ENCODE data around the gene SBNO2. TPM values are rescaled to one million over a fixed set of nuclear protein-coding genes. Genes with fewer than 3 reads are reported as not detected.

SBNO2 gene
- total RNA-seq, 1 donor from 2014 or later: 18.7 TPM

GRCh38 chr19:1085053-1085658 lies 88.9 kb downstream of the SBNO2 start:
- intact Hi-C loops (cut with micrococcal nuclease): no loop called here
- no peak for ATAC-seq
- DNase-seq: no peak

DNA sequence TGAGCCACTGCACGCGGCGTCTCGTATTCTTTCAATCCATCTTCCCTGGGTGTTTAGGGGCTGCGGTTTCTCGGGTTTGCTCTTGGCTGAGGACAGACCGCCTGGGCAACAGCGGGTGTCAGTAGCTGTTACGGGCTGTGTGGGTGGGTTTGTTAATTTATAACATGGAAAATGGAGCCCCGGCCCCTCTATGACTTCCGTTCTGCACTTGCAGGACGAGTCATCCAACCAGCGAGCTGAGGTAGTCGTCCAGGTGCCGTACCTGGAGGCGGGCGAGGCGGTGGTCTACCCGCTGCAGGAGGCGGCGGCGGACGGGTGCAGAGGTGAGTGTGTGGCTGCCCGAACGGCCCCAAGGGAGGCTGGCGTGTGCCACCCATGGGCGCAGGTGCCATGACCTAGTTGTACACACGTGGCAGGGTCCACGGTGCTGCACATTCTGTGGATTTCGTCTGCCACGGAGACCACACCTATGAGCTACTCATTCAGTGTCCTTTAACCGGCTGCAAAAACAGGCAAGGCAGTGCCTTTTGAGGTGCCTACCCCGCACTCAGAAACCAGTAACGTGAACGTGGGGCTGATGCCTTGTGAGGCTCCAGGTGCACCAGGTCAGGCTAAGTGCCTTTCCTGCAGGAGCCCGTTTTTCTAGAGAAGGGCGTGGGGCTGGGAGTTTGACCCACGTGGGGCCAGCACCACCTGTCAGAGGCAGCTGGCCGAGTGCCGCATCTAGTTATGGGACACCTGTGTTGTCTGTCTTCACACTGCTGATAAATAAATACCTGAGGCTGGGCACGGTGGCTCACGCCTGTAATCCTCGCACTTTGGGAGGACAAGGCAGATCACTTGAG lies 89.8 kb downstream of the SBNO2 start:
- DNase-seq (peak; percentile 29), ATAC-seq (no peak)
- intact Hi-C loops (cut with micrococcal nuclease): no loop called here

DNA sequence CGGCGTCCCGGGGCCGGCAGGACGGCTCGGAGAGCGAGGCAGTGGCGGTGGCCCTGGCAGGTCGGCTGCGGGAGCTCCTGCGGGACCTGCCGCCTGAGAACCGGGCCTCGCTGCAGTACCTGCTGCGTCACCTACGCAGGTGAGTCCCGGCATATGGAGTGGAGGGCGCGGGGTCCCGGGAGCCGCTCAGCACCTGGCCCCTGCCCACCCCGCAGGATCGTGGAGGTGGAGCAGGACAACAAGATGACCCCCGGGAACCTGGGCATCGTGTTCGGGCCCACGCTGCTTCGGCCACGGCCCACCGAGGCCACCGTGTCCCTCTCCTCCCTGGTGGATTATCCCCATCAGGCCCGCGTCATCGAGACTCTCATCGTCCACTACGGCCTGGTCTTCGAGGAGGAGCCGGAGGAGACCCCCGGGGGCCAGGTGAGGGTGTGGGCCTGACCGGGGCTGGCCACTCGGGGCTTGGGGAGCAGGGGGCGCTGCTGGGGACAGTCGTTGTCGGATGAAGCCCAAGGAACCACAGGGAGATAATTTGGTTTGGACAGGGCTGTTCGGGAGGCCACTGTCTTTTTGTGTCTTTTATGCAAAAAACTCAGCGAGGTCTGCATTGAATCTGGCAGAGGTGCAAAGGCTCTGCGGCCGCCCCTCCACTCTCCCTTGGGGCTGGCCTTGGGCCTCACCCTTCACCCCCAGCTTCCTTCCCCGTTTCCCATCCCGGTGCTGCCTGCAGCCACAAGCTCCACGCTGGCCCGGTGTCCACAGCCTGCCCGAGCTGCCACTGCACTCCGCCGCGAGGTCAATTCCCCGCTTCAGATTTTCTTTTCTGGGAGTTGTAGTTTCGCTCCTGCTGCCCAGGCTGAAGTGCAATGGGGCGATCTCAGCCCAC lies 90.9 kb downstream of the SBNO2 start:
- peak; percentile 27 for DNase-seq
- intact Hi-C loops (cut with micrococcal nuclease): no loop called here
- no peak for ATAC-seq

GRCh38 chr19:1082165-1082927 lies 91.7 kb downstream of the SBNO2 start:
- intact Hi-C loops (cut with micrococcal nuclease): no loop called here
- ATAC-seq (peak; percentile 56), DNase-seq (peak; percentile 60)

GRCh38 chr19:1081301-1082164 lies 92.5 kb downstream of the SBNO2 start:
- DNase-seq (peak; percentile 26), ATAC-seq (no peak)
- intact Hi-C loops (cut with micrococcal nuclease): no loop called here

GRCh38 chr19:1080360-1081161 lies 93.5 kb downstream of the SBNO2 start:
- no peak for ATAC-seq
- intact Hi-C loops (cut with micrococcal nuclease): no loop called here
- DNase-seq: no peak

DNA sequence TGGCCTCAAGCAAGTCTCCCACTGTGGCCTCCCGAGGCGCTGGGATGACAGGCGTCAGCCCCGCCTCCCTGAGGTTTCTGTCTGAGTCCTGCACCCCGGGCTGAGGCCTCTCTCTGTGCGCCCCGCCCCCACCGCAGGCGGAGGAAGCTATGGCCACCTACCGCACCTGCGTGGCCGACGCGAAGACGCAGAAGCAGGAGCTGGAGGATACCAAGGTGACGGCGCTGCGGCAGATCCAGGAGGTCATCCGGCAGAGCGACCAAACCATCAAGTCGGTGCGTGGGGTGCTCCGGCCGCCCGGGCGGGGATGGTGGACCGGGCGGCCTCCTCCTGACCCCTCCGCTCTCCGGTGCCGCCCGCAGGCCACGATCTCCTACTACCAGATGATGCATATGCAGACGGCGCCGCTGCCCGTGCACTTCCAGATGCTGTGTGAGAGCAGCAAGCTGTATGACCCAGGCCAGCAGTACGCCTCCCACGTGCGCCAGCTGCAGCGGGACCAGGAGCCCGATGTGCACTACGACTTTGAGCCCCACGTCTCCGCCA lies 94.4 kb downstream of the SBNO2 start:
- DNase-seq: peak; percentile 30
- intact Hi-C loops (cut with micrococcal nuclease): no loop called here
- no peak for ATAC-seq

DNA sequence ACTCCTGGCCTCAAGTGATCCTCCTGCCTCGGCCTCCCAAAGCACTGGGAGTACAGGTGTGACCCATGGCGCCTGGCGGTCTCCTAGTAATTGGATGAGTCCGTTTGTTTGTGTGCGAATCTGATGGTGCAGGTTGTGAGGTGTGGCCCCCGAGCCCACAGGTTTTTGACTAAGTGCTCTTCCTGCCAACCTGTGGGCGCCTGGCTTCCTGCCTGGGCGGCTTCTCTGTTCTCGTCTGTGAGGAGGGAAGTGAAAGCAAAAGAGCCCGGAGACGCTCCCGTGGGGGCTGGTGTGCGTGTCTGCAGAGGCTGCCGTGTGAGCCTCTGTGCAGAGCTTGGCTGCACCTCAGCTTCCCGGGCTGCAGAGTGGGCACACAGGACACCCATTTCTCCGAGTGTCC lies 97.1 kb downstream of the SBNO2 start:
- intact Hi-C loops (cut with micrococcal nuclease): no loop called here
- peak; percentile 38 for ATAC-seq
- DNase-seq: peak; percentile 81

GRCh38 chr19:1076046-1076386 lies 98.1 kb downstream of the SBNO2 start:
- intact Hi-C loops (cut with micrococcal nuclease): no loop called here
- no peak for DNase-seq

GRCh38 chr19:1074544-1075283 lies 99.4 kb downstream of the SBNO2 start:
- ATAC-seq: peak; percentile 67
- intact Hi-C loops (cut with micrococcal nuclease): no loop called here
- peak; percentile 91 for DNase-seq

More at GRCh38 chr19:1076046-1076386, 98.1 kb downstream of the SBNO2 start:
- no peak for ATAC-seq

GRCh38 chr19:1073956-1074517 lies 100.0 kb downstream of the SBNO2 start:
- ATAC-seq (no peak), DNase-seq (no peak)
- intact Hi-C loops (cut with micrococcal nuclease): no loop called here

GRCh38 chr19:1073063-1073955 lies 100.8 kb downstream of the SBNO2 start:
- intact Hi-C loops (cut with micrococcal nuclease): no loop called here
- ATAC-seq (no peak), DNase-seq (no peak)

GRCh38 chr19:1072371-1073015 lies 101.6 kb downstream of the SBNO2 start:
- DNase-seq (no peak), ATAC-seq (no peak)
- intact Hi-C loops (cut with micrococcal nuclease): no loop called here

DNA sequence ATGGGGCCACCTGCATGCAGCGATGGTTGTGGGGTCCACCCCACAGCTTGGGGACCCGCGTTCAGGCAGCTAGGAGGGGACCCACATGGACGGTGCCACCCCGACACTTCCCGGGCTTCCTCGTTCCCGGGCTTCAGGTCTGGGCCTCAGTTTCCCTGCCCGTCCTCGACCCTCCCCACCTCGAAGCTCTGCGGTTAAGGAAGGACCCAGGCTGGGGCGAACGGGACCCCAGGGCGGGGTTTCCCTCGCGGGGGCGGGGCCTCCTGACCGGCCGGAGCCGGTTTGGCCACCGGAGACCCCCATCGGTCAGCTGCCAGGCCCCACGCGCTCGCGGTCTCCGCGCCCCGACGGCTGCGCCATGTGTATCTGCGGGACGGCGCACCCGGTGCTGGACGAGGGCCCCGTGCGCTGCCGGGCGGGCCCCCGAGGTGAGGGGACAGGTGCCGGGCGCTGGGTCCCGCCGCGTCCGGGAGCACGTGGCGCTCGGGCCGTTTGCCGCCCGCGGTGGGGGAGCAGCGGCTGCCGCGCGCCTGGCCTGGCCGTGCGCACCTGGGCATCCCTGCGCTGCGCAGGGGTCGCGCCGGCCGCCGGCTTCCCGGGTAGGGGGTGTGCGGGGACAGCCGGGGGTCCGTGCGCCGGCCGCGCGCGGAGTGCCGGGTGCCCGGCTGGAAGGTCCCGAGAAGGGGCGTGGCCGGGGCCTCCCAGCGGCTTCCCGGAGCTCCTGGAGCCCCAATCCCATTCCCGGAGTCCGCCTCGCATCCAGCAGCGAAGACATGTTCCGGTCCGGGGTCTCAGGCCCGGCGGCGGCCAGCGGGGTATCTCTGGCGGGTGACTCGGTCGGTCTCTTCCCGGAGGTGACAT lies 102.9 kb downstream of the SBNO2 start:
- intact Hi-C loops (cut with micrococcal nuclease): no loop called here
- ATAC-seq (no peak), DNase-seq (peak; percentile 31)
